Stimulated activated CD4-positive, alpha-beta T cell treated with anti-CD3 and anti-CD28 coated beads, Interleukin-15, amount 100 ng/mL, for 48 hours (primary cell): ENCODE measurements around the gene CLSTN1.
A peak's percentile ranks its signal among the peaks of the same experiment; 100 is the strongest.
"Not testable (repeated sequence)": the region's sequence is repeated elsewhere in the genome, so short reads cannot be mapped to it uniquely, and the experiment has no call there.

Experiments
- DNase-seq, 2 donors: peaks; one replicate each; pipeline ENCODE4 v3.0.0-alpha.2; 2020; ENCODE audit warnings: low read depth in 2 of 2

CLSTN1 gene

DNA sequence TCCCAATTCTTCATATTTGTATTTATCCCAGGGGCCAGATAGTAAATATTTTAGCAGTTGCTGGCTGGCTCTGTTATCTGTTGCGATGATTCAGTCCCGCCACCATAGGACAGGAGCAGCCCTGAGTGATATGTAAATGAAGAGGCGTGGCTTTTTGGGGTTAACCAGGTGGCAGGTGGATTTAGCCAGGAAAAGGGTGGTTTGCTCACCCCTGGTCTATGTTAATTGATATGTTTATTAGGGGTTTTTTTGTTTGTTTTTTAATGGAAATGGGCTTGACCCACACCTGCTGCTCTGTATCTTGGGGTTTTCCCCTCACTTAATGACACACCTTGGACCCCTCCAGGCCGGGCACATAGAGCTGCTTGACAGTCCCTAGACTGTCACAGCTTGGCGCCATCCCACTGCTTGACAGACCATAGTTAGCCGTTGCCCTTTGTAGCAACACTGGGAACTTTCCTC, 109.5 kb downstream of the CLSTN1 start:
- DNase-seq = no peak

DNA sequence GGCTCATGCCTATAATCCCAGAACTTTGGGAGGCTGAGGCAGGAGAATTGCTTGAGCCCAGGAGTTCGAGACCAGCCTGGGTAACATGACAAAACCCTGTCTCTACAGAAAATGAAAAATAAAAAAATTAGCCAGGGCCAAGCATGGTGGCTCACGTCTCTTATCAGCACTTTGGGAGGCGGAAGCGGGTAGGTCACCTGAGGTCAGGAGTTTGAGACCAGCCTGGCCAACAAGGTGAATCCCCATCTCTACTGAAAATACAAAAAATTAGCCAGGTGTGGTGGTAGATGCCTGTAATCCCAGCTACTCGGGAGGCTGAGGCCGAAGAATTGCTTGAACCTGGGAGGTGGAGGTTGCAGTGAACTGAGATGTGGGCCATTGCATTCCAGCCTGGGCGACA, 111.0 kb downstream of the CLSTN1 start:
- DNase-seq = not testable (repeated sequence)

DNA sequence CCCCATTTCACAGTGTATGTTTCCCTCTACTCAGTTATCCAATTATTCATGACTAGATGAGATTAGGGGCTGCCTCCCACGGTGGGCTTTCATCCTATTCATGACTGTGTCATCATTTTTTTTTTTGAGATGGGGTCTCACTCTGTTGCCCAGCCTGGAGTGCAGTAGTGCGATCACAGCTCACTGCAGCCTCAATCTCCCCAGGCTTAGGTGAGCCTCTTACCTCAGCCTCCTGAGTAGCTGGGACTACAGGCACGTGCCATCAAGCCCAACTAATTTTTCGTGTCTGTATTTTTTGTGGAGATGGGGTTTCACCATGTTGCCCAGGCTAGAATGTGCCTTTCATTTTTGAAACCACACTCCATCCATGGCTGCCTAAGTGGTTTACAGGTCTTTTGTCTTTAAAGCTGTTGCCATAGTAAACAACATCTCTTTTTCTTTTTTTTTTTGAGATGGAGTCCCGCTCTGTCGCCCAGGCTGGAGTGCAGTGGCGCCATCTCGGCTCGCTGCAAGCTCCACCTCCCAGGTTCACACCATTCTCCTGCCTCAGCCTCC, 112.2 kb downstream of the CLSTN1 start:
- DNase-seq = no peak

DNA sequence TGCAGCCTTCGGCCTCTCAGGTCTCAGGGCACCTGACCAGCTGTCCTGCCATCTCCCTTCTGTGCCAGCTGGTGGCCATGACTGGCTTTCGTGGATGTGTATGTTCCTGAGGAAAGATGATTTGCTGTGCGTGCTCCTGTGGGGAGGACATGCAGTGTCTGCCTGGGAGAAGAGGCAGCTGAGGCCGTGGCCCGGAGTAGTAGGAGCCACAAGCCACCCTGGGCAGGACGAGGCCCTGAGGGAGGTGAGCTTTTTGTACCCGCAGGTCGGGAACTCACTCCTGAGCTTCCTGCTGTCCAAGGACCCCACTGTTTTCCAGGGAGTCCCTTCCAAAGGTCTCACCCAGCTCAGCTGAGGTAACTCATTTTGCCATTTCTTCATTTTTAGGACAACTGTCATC, 113.7 kb downstream of the CLSTN1 start:
- no peak for DNase-seq

DNA sequence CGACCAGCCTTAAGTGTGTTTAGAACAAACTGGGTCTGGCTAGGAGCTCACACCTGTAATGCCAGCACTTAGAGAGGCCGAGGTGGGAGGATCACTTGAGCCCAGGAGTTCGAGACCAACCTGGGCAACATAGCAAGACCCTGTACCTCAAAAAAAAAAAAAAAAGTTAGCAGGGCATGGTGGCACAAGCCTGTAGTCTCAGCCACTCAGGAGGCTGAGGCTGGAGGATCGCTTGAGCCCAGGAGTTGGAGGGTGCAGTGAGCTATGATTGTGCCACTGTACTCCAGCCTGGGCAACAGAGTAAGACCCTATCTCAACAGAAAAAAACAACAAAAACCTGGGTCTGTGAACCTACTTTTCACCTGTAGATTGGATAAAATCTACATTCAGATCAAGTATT, 117.6 kb downstream of the CLSTN1 start:
- no peak for DNase-seq

DNA sequence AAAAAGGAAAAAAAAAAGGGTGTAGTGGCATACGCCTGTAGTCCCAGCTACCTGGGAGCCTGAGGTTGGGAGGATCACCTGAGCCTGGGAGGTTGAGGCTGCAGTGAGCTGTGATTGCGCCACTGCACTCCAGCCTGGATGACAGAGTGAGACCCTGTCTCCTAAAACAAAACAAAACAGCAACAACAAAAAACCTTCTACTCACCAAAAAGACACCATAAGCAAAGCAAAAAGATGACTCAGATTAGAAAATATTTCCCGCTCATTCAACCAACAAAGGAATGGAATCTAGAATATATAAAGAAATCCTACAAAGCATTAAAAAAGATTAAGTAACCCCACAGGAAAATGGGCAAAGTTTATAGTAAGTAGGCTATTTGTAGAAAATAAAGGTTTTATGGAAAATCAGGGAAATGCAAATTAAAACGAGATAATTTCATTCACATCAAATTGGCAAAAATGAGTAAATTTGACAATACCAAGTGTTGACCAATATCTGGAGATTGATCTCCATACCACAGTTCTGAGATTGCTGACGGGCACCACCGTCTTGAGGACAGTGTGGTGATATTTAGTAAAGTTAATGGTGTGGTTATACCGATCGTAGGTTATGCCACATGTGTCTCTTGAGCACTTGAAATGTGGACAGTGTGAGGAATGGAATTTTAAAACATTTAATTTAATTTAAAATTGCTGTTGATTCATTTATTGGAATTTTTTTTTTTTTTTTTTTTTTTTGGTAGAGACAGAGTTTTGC, 118.2 kb downstream of the CLSTN1 start:
- no peak for DNase-seq

DNA sequence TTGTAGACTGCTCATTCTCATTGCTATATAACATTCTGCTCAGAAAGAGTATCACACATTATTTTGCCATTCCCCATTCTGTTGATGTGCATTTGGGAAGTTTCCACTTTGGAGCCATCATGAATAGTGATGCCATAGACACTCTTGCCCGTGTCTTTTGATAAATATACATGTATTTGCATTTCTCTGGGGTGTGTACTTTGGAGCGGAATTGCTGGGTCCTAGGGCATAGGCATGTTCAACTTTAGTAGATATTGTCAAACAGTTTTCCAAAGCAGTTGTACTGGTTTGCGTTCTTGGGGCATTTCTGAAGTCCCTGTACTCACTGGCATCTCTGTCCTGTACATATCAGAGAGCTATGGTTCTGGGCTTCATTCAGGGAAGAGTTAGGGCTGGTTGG, 120.1 kb downstream of the CLSTN1 start:
- no peak for DNase-seq

DNA sequence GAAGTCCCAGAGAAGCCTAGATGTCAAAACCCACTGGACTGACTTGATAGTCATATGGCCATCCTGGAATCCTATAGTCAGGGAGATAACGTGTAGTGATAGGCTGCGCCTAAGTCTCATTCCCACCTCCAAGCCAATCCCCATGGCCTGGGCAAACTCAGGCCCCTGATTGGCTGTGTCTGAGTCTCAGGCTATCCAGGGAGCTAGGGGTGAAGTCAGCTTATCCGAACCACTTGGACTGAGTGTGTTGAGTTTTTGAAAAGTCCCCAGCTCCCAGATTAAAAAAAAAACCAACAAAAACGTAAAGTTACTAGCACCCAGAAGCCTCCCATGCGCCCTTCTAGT, 120.6 kb downstream of the CLSTN1 start:
- no peak for DNase-seq

DNA sequence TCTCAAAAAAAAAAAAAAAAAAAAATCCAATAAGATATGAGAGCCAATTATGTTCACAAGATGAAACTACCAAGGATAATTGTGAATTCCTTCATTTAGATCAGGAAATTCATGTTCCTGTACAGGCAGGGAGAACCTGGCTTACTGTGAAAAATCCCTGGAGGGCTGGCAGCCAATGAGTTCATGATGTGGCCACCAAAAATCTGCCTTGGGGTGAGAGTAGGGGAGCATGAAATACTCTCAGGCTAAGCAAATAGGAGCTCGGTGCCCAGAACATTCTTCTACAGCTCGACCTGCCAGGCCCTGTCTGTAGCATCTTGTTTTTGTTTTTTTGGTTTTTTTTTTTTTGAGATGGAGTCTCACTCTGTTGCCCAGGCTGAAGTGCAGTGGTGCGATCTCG, 122.1 kb downstream of the CLSTN1 start:
- DNase-seq = no peak

DNA sequence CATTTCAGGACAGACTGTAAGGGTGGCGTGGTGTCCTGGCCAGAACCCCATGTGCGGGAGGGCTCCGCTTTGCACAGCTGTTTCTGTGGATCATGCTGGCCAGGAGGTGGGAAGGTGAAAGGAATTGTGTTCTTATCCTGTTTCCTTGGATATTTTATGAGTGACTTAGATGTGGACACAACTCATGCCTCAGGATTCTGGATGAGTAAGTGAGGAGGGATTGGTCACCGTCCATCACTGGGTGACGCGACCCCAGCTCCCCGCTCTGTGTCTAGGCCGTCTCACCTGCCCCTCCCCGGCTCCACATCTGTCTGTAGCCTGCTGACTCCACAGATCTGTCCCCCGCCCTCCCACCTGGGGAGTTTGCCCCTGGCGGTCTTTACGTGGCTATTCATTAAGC, 123.4 kb downstream of the CLSTN1 start:
- DNase-seq = no peak

DNA sequence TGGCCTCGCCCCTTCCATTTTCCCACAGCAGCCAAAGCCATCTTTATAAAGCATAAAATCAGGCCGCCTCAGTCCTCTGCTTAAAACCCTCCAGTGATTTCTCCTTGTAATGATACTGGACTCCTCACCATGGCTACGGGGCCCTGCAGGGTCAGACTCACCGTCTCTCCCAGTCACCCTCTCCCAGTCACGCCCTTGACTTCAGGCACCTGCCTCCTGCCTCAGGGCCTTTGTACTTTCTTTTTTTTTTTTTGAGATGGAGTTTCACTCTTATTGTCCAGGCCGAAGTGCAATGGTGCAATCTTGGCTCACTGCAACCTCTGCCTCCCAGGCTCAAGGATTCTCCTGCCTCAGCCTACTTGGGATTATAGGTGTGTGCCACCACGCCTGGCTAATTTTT, 124.4 kb downstream of the CLSTN1 start:
- DNase-seq = no peak

DNA sequence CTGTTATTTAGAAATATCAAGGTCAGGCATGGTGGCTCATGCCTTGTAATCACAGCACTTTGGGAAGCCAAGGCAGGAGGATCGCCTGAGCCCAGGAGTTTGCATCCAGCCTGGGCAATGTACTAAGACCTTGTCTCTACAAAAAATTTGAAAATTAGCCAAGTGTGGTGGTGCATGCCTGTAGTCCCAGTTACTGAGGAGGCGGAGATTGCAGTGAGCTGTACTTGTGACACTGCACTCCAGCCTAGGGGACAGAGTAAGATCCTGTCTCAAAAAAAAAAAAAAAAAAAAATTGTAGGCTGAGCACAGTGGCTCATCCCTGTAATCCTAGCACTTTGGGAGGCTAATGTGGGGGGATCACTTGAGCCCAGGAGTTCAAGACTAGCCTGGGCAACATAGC, 127.0 kb downstream of the CLSTN1 start:
- DNase-seq = no peak

DNA sequence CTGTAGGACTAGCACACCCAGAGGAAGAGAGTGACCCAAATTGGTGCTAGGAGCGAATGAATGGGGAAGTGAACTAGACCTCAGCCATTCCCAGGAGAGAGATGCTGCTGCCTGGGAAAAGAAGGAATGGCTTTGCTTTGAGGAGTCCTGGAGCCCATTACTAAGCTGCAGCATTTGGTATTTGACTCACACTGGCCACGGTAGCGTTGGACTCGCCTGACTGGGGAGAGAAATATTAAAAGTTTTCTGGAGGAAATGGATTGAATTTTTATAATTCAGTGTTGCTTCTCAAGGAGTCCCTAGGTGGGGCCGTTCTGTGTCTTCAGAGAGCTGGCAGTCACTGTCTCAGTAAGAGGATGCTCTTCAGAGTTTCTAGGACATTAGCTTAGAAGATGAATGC, 132.1 kb downstream of the CLSTN1 start:
- DNase-seq = no peak

DNA sequence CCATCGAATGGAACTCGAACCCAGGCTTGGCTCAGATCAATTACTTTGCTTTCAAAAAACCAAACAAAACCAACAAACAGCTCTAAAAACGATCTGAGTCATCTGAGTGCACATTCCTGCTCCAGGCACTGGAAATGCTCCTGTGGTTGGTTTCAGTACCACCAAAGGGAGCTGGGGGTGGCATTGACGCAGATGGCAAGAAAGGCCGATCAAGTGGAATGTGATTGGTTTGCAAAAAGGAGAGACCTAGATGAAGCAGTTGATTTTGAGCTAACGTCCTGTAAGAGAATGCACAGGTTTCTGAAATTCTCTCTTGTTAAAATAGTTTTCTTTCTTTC, 132.7 kb downstream of the CLSTN1 start:
- no peak for DNase-seq

DNA sequence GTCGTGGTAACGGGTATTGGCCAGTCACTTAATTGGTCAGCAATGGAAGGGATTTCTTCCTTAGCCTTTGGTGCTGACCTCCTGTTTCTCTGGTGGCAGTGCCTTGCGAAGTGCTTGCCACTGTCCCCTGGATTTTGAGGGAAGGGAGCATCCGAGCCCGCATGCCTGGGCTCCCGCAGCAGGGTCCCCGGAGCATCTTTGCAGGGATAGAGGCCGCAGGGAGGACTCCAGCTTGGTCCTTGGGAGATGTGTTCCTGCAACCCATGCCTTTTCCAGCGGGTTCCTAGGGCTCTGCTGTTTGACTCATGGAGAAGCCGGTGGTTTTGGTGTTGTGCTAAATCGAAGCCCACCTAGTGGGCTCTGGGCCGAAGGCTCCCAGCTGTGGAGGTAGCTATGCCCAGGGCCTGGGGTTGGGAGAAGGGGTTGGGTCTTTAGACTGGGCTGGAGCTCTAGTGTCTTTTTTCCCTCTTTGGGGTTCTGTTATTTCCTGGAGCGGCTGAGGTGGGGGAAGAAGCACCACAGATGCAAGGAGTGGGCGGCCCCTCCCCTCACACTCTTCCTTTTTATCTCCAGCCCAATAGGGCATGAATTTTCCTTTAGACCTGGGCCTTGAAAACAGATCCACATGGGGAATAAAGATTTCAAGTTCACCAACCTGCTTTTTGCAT, 133.2 kb downstream of the CLSTN1 start:
- DNase-seq = no peak

DNA sequence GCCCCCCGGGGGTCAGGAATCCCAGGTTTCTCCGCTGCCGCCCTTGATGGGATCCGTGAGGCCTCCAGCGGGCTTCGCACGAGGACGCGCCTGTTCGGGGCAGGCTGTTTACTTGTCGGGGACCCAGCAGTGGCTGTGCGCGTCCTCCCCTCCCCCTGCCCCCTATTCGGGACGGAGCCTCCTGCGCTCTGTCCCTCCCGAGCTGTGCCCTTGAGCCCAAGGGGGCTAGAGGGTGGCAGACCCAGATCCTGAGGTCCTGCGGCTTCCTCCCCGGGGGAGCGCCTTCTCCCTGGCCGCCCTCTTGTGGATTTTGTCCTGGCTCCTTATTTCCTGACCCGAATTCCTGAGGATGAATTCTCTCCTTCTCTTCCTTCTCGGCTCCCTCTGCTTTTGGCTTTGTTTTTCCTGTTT, 133.8 kb downstream of the CLSTN1 start:
- no peak for DNase-seq

DNA sequence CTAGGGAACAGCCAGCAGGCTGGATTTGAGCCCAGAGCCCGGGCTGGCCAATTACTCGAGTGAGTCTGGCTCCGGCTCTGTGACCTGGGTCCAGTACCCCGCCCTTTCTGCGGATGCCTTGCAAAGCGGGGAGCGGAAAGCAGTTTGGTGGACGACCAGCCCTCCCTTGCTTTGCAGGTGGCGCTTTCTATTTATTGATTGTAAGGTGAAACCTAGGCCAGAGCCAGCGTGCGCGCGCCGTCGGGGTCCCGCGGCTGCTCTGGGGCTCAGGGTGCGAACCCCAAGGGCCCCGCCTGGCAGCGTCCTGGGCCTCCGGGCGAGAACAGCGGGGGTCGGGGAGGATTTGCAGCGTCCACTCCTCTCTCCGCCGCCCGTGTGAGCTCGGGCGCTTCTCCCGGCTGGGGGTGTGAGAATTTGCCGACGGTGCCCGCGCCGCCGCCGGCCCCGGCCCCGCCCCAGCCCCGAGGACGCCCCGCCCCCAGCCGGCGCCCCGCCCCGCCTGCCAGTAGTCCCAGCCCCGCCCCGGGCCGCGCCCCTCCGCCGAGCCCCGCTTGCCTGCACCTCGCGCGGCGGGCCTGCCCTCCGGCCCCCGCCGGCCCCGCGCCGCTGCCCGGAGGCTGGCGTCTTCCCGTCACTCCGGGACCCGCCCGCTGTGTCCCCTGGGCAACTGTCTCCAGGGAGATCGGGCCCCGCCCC, 134.6 kb downstream of the CLSTN1 start:
- peak; percentile 67 to 77 for DNase-seq

DNA sequence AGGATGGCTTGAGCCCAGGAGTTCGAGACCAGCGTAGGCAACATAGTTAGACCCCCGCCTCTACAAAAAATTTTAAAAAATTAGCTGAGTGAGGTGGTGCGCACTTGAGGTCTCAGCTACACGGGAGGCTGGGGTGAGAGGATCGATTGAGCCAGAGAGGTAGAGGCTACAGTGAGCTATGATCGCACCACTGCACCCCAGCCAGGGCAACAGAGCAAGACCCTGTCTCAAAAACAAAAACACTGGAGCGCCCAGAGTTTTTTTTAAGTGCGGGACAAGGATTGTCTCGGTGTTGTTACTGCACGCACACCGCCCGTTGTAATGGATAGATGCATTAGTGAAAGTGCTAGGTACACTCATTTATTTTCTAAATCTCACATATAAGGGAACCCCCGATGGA, 135.2 kb downstream of the CLSTN1 start:
- no peak for DNase-seq

DNA sequence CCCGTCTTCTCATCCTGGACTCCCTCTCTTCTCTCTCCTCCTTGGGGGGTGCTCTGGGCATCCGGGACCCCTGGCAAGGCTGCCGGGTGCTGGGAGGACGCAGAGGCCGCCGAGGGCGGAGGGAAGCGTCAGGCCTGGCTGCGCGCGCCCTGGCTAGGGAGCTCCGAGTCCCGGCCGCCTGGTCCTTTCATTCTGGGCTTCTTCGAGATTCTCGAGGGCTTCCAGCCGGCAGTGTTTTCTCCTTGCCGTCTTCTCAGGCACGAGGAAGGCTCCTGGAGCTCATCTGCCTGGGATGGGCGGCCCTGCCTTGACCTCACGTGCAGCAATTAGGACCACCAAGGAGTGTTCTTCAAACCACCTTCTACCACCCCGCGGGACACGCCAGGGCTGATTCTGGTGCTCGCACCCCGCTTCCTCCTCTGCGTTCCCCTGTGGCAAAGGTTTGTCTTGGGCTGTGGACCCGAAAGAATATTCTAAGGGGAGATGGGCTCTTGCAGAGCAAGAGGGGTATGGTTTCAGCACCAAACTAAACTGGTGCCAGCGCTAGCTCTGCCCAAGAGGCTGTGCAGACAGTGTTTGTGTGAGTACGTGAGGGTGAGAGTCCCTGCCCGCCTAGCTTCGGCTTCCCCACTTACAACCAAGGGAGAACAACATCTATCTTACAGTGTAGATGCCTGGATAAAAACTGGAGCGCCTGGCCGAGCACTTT, 135.7 kb downstream of the CLSTN1 start:
- DNase-seq = no peak

DNA sequence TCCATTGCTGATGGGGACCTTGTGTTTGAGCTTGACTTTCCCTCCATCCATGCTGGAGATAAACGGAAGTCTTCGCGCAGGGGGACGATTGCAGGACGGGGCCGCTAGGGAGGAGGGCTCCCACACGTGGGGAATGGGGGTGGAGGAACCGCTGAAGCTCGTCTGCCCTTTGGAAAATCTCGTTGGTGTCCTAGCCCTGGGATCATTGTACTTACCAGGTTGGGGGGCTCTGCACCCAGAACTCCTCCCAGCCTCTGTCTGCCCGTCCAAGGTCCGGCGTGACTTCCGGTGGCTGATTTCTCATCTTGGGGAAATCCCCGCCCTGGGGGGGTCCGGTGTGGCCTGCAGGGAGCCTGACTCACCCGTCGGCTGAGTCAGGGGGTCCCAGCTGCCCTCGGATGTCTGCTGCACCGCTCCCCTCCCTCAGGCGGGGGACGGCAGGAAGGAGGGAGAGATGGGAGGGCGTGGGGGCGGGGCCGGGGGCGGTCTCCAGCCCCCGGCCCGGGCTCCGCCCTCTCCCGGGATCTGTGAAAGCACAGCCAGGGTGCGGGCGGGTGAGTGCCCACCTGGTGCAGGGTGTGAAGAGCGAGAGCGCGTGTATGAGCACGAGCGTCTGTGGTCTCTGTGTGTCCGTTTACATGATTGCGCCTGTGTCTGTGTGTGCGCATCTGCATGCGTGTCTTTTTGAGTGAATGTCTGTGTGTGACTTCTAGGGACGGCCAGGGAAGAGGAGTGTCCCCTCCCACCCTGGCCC, 136.5 kb downstream of the CLSTN1 start:
- peak in 1 of 2 donors; percentile 49 for DNase-seq

DNA sequence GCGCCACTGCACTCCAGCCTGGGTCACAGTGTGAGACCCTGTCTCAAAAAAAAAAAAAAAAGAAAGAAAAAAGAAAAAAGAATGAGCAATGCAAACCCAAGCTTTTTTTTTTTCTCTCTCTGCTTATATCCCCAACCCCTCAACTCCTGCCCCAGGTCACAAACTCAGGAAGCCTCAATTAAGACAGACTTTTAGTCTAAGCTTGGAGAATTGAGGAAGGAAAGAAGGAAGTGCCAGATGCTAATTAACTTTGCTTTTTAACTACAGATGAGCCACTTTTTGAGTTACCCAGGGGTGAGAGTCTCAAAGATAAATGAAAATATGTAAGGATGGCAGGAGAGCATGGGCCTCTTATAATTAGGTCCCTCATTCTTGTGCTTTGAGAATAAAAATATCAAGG, 139.0 kb downstream of the CLSTN1 start:
- DNase-seq = no peak
